ENCODE measurements around the gene CCDC30.
A peak's percentile ranks its signal among the peaks of the same experiment; 100 is the strongest.

CCDC30 gene

DNA sequence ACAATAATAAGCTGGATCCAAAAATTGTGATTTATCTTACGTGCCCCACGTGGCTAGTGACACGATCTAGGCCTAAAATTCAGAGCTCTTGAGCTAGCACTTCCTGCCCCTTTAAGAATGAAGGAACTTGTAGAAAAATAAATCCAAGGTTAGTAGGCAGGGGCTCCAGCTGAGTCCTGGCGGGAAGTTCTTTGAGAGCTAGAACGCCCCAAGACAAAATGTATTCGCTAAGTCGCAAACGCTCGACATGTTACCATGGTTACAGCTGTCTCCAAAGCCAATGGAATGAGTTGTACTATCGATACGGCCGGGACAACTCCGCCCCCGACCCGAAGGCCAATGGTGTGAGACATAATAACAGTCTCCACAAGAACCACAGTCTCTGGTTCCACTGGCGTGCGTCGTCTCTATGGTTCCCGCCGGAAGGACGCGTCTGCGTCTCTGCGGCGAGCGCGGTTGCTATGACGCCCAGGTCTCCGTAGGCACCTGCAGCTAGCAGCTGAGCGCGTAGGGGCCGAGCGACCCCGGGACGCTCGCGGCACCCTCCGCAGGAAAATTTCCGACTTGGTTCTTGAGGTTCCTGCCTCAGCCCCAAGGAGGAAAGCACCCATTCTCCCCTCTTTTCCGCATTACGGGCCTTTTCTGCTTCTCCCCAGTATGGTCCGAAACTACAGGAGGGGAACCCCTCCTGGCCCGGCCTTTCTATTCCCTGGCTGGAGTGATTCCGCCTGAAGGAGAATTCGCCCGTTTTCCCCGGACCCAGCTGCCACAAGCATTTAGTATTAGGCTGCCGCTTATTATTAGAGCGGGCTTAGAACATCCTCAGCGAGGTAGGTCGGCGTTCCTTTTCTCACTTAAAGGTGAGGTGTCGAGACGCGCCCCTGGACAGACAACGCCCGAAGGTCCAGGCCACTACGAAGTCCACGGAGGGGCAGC is at the start of gene CCDC30:
TSS of gene CCDC30 (plus strand) at position 459 of the 936 bp plus-strand sequence. CDS start 17,266 bp downstream, outside the sequence.
- peak within 1 kb of the TSS; percentile 70 for H3K4me3 ChIP-seq (ENCODE audit: low read depth, low read length)

GRCh38 chr1:42414551-42415496 is 48.3 kb upstream of the CCDC30 start:
- no peak overlapping the region for H3K4me3 ChIP-seq (ENCODE audit: low read depth, low read length)

GRCh38 chr1:42417166-42417565 is 45.9 kb upstream of the CCDC30 start:
- no peak overlapping the region for H3K4me3 ChIP-seq (ENCODE audit: low read depth, low read length)

GRCh38 chr1:42418516-42418915 is 44.6 kb upstream of the CCDC30 start:
- H3K4me3 ChIP-seq (ENCODE audit: low read depth, low read length) = no peak overlapping the region

DNA sequence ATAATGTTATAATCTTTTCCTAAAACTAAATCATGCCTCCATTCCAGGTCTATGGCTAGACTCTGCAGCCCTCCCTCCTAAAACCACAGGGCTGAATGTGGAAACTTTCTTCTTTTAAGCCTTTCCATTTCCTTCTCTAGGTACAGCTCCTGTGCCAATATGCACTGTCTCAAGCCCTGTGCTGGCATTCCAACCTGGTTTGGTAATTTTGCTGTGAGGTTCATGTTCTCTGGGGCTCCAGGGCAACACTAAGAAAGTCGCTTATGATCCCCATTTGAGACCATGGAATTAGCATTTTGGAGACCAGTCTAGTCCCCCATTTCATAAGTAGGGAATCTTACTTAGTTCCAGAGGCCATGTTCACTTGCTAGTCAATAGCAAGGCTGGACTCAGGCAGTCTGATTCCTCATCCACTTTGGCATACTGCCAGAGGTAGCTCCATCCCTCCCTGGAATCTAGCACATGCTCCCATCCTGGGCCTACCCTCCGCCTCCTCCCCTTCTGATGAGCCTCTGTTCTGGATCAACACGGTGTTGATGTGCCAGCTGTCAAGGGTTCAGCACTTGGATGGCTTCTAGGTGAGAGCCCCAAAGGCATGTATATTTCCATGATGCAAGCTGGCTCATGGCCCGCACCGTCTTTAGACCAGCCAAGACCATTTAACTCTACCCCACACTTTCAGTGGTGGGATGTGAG is 43.8 kb upstream of the CCDC30 start:
- H3K4me3 ChIP-seq (ENCODE audit: low read depth, low read length) = no peak overlapping the region

DNA sequence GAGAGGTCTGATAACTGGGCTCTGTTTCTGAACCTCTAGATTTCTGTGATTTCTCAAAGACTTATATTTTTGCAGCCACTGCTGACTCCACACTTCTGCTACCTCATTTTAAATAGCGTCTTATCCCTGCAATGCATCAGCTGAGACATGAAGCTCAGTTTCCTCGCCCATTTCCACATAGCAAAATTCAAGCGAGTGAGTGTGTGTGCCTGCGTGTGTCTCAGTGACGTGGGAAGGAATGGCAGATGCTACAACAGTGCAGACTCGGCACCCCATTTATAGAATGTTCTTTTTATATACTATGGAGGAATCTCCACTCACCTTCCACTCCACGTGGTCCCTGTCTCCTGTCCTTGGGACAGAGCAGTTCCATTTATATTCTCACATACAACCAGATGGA is 43.0 kb upstream of the CCDC30 start:
- H3K4me3 ChIP-seq (ENCODE audit: low read depth, low read length) = no peak overlapping the region

- no peak overlapping the region for H3K4me3 ChIP-seq (ENCODE audit: low read depth, low read length)
Observed at GRCh38 chr1:42420911-42421585, 42.0 kb upstream of the CCDC30 start.

DNA sequence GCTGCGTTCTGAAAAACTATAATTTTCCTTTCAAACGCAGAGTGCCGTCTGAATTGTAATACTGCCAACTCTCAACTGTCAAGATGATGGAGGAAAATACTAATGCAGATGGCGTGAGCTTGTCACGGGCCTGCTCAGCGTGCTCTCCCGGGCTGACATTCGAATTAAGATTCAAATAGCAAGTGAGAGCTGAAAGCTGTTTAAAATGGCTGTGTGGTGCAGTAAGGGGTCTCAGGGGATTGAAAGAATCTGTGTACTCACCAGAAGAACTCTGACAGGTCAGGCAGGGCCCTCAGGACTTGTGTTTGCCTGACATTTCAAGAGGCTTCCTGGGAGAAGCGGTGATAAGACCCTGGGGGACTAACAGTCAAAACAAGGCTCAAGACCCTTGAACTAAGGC is 40.3 kb upstream of the CCDC30 start:
- H3K4me3 ChIP-seq (ENCODE audit: low read depth, low read length) = no peak overlapping the region

DNA sequence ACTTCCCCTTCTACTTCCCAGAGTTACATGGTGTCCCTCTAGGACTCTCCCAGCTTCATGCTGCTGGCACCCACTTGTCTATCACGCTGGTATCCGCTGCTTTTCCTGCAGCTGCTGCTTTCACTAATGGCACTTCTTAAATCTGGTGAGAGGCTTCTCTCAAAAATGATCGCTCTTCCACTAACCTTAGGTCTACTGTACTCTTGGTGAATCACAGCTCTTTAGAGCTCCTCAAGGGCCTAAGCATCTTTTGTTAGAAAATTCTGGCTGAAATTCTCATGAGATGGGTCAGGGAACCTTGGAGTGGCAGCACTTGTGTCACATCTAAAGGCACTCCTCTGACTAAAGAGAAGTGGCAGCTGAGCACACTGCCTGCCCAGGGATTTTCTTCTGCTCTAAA is 39.4 kb upstream of the CCDC30 start:
- no peak overlapping the region for H3K4me3 ChIP-seq (ENCODE audit: low read depth, low read length)

DNA sequence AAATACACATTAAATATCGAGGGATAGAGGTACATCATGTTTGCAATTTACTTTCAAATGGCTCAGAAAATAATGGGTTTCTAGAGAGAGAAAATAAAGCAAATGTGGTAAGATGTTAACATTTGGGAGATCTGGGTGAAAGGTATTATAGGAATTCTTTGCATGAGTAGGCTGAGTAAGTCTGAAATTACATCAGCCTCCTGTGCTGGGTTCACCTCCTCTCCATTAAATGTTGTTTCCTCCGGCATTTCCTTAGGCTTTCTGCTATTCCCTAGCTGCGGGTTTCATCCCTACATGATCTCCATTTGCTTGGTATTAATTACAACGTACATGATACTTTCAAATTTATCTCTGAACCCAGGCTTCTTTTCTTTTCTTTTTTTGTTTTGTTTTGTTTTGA is 38.9 kb upstream of the CCDC30 start:
- no peak overlapping the region for H3K4me3 ChIP-seq (ENCODE audit: low read depth, low read length)

- no peak overlapping the region for H3K4me3 ChIP-seq (ENCODE audit: low read depth, low read length)
Observed at GRCh38 chr1:42427240-42427639, 35.8 kb upstream of the CCDC30 start.

GRCh38 chr1:42429603-42430002 is 33.5 kb upstream of the CCDC30 start:
- no peak overlapping the region for H3K4me3 ChIP-seq (ENCODE audit: low read depth, low read length)

DNA sequence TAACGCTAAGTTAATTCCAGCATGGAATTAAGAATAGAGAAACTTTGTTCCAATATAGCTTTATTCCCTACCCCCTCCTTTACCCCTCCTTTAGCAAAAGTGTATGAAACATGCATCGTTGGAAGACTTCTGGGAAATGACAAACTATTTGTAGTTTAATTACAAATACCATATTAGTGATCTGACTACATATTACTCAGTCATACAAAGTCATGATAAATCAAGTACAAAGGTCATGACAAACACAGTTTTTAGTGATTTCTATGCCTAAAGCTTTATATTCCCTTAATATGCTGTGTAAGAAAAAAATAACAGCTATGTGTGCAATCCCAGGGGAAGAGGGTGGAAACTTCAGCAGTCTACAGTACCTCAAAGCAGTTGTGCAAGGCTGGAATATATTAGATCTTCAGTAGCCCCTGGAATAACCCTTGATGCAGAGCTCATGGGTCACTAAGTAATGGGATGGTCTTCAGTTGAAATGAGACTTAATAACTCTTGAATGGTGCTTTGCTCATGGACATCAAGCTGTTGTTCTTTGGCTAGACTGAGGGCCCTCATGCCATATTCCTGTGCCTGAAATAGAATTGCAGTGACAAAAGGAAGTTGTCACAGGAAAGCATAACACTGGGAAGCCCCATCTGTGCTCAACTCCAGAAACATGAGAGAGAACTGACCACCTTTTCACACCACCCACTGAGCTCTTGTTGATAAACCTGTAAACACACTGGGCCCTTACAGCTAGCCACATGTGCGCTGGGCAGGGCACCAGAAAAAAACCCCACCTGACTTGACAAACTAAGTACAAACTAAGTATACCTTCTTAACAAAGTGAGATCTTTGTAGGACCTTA is 32.6 kb upstream of the CCDC30 start:
- H3K4me3 ChIP-seq (ENCODE audit: low read depth, low read length) = no peak overlapping the region

GRCh38 chr1:42431514-42431913 is 31.6 kb upstream of the CCDC30 start:
- H3K4me3 ChIP-seq (ENCODE audit: low read depth, low read length) = no peak overlapping the region

DNA sequence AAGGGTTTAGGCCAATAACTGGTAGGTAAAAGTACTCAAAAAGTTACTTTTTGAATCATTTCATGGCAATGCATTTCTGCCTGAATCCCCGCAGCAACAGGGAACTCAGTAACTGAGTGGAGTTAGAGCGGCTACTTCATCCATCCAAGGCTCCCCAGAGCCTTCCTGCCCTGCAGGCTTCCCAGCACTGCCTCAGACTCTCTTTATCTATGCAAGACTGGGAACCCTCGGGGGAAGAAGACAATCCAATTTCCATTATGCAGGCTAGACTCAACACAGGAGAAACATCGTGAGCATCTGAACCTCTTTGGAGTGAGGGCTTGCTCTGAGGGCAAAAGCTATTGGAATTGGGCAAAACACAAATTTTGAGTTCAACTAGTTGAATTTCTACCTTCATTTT is 30.4 kb upstream of the CCDC30 start:
- no peak overlapping the region for H3K4me3 ChIP-seq (ENCODE audit: low read depth, low read length)

- no peak overlapping the region for H3K4me3 ChIP-seq (ENCODE audit: low read depth, low read length)
Observed at GRCh38 chr1:42433369-42433768, 29.7 kb upstream of the CCDC30 start.

GRCh38 chr1:42434340-42434739 is 28.7 kb upstream of the CCDC30 start:
- H3K4me3 ChIP-seq (ENCODE audit: low read depth, low read length) = no peak overlapping the region

GRCh38 chr1:42439940-42440339 is 23.1 kb upstream of the CCDC30 start:
- H3K4me3 ChIP-seq (ENCODE audit: low read depth, low read length) = no peak overlapping the region

DNA sequence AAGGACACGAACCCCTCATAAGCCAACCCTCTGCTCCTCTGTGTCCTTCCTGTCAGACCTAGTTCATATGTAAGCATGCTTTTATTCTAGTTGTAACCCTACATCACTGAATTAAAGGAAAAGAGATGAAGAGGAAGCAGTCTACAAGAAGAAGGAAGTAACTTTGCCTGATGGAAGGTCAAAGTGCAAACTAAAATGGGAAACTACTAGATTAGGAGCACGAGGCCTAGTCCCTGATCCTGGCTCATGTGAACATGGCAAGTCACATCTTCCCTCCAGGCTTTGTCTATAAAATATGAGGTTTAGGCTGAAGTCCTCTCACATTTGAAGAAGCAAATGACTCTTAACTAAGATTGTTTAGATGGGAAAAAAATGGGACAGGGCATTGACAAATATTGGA is 20.4 kb upstream of the CCDC30 start:
- no peak overlapping the region for H3K4me3 ChIP-seq (ENCODE audit: low read depth, low read length)

DNA sequence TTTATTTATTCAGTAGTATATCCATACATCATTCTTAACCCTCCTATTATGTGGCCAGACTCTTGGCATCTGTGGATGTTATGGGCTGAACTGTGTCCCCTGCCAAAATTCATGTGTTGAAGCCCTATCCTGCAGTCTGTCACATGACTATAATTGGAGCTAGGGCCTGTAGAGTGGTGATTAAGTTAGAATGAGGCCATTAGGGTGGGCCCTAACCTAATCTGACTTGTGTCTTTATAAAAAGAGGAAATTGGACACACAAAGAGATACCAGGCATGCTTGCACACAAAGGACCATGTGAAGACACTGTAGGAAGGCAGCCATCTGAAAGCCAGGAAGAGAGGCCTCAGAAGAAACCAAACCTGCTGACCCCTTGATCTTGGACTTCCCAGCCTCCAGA is 13.8 kb upstream of the CCDC30 start:
- H3K4me3 ChIP-seq (ENCODE audit: low read depth, low read length) = no peak overlapping the region

Measured in iPS-11a (cell line).